Neural cell (in vitro differentiated cells): ENCODE results near the gene MAP3K13. TPM values are rescaled to one million over a fixed set of nuclear protein-coding genes. Genes with fewer than 3 reads are reported as not detected.
"Not testable (repeated sequence)": the region's sequence is repeated elsewhere in the genome, so short reads cannot be mapped to it uniquely, and the experiment has no call there.

ENCODE experiments used
- H2AFZ ChIP-seq: fragments of 200-600, 300-800 bp; sonication (generic), shearing (Covaris generic); 2 replicates; pipeline ENCODE4 v1.6.0; 2014; ENCODE audit warnings: low read depth, mild to moderate bottlenecking, antibody characterized with exemption, low read length, moderate library complexity
- H3F3A ChIP-seq: fragments of 200-600 bp; shearing (Covaris generic); 2 replicates; pipeline ENCODE4 v1.6.1; 2016; ENCODE audit warnings: mild to moderate bottlenecking, moderate library complexity, mixed read lengths, antibody characterized with exemption, low read length; ENCODE audit not compliant: insufficient read depth, poor library complexity, severe bottlenecking
- H3K27ac ChIP-seq: fragments of 200-600, 300-800 bp; sonication (generic), shearing (Covaris generic); 2 replicates; pipeline ENCODE4 v1.5.1; 2014; ENCODE audit warnings: mild to moderate bottlenecking, low read length, moderate library complexity
- H3K27me3 ChIP-seq: fragments of 300-800, 200-600 bp; sonication (generic), shearing (Covaris generic); 2 replicates; pipeline ENCODE4 v1.6.0; 2014; ENCODE audit warnings: mild to moderate bottlenecking, low read depth, low read length, moderate library complexity; ENCODE audit not compliant: insufficient read depth
- H3K36me3 ChIP-seq: fragments of 300-800, 200-600 bp; sonication (generic), shearing (Covaris generic); 2 replicates; pipeline ENCODE4 v1.5.1; 2014; ENCODE audit warnings: mild to moderate bottlenecking, antibody characterized with exemption, low read length, moderate library complexity; ENCODE audit not compliant: insufficient read depth
- H3K4me2 ChIP-seq: fragments of 300-800, 200-600 bp; sonication (generic), shearing (Covaris generic); 2 replicates; pipeline ENCODE4 v1.6.0; 2014; ENCODE audit warnings: mild to moderate bottlenecking, low read length
- H3K4me3 ChIP-seq: fragments of 300-800, 200-600 bp; sonication (generic), shearing (Covaris generic); 2 replicates; pipeline ENCODE4 v1.5.1; 2014; ENCODE audit warnings: mild to moderate bottlenecking, low read length, moderate library complexity
- H3K79me2 ChIP-seq: fragments of 200-600 bp; shearing (Covaris generic); replicated peaks from 2 replicates; pipeline ENCODE4 v1.6.0; 2014; ENCODE audit warnings: mild to moderate bottlenecking, low read length, moderate library complexity; ENCODE audit not compliant: insufficient read depth
- H3K9ac ChIP-seq: fragments of 300-800, 200-600 bp; sonication (generic), shearing (Covaris generic); 2 replicates; pipeline ENCODE4 v1.6.1; 2016; ENCODE audit warnings: mild to moderate bottlenecking, low read length, mixed read lengths
- H3K9me2 ChIP-seq: fragments of 200-600 bp; shearing (Covaris generic); 2 replicates; pipeline ENCODE4 v1.6.1; 2016; ENCODE audit warnings: mild to moderate bottlenecking, low read length, mixed read lengths; ENCODE audit not compliant: insufficient read depth
- H3K9me3 ChIP-seq: fragments of 200-600, 300-800 bp; sonication (generic), shearing (Covaris generic); 2 replicates; pipeline ENCODE4 v1.6.1; 2016; ENCODE audit warnings: mild to moderate bottlenecking, mixed run types, low read length, moderate library complexity, mixed read lengths
- H4K20me1 ChIP-seq: fragments of 200-600 bp; shearing (Covaris generic); 2 replicates; pipeline ENCODE4 v1.6.1; 2016; ENCODE audit warnings: mild to moderate bottlenecking, mixed run types; ENCODE audit not compliant: insufficient read depth
- EP300 ChIP-seq: fragments of 450-650 bp; conservative IDR thresholded peaks from 2 replicates; pipeline ENCODE4 v1.6.1; 2014; ENCODE audit warnings: antibody characterized with exemption, mild to moderate bottlenecking, moderate library complexity; ENCODE audit not compliant: poor library complexity, severe bottlenecking
- EZH2 ChIP-seq: fragments of 200-600, 300-800 bp; shearing (Covaris generic), sonication (generic); IDR thresholded peaks from 2 replicates; pipeline ENCODE4 v1.6.1; 2014; ENCODE audit warnings: antibody characterized with exemption, low read length, borderline replicate concordance, mild to moderate bottlenecking; ENCODE audit not compliant: insufficient read depth, poor library complexity, severe bottlenecking
- MXI1 ChIP-seq: fragments of 450-650 bp; conservative IDR thresholded peaks from 2 replicates; pipeline ENCODE4 v1.6.1; 2014; ENCODE audit warnings: antibody characterized with exemption, mild to moderate bottlenecking; ENCODE audit not compliant: poor library complexity, severe bottlenecking
- POLR2AphosphoS5 ChIP-seq: IDR thresholded peaks from 2 replicates; pipeline ENCODE4 v1.6.1; 2012
- RAD21 ChIP-seq: fragments of 450-650 bp; conservative IDR thresholded peaks from 2 replicates; pipeline ENCODE4 v1.6.1; 2014; ENCODE audit warnings: antibody characterized with exemption, mild to moderate bottlenecking, moderate library complexity
- SMC3 ChIP-seq: fragments of 450-650 bp; conservative IDR thresholded peaks from 2 replicates; pipeline ENCODE4 v1.6.1; 2014; ENCODE audit warnings: antibody characterized with exemption, mild to moderate bottlenecking, moderate library complexity; ENCODE audit not compliant: poor library complexity
- TAF1 ChIP-seq: IDR thresholded peaks from 2 replicates; pipeline ENCODE4 v1.6.1; 2012; ENCODE audit warnings: low read depth
- polyA plus RNA-seq: library from polyadenylated mRNA; depleted of rRNA; stranded (reverse); fragments of >200 nt; gene quantifications from 2 replicates; pipeline ENCODE4 v1.2.3, GENCODE V29; 2014
- TF ChIP-seq, protein P1 (sequence below): fragments of 450-650 bp; IDR thresholded peaks from 2 replicates; pipeline ENCODE4 v1.5.1; 2014; ENCODE audit warnings: antibody characterized with exemption, mild to moderate bottlenecking, moderate library complexity; ENCODE audit not compliant: poor library complexity, severe bottlenecking
- TF ChIP-seq, protein P2 (sequence below): IDR thresholded peaks from 2 replicates; pipeline ENCODE4 v1.6.1; 2012; ENCODE audit warnings: borderline replicate concordance

Gene MAP3K13
- polyA plus RNA-seq, 1 donor from 2014 or later, result 33.8 TPM

DNA sequence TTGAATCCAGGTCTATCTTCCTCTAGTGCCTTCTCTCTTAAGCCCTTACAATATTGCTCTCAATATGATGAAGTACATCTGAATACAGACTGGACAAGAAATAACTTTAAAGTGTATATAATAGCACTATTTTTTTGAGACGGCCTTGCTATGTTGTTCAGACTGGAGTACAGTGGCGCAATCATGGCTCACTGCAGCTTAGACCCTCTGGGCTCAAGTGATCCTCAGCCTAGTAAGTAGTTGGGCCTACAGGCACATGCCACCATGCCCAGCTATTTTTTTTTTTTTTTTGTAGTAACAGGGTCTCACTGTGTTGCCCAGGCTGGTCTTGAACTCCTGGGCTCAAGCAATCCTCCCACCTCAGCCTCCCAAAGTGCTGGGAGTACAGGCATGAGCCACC is 53.6 kb downstream of the MAP3K13 start:
- TF ChIP-seq, protein P1, sequence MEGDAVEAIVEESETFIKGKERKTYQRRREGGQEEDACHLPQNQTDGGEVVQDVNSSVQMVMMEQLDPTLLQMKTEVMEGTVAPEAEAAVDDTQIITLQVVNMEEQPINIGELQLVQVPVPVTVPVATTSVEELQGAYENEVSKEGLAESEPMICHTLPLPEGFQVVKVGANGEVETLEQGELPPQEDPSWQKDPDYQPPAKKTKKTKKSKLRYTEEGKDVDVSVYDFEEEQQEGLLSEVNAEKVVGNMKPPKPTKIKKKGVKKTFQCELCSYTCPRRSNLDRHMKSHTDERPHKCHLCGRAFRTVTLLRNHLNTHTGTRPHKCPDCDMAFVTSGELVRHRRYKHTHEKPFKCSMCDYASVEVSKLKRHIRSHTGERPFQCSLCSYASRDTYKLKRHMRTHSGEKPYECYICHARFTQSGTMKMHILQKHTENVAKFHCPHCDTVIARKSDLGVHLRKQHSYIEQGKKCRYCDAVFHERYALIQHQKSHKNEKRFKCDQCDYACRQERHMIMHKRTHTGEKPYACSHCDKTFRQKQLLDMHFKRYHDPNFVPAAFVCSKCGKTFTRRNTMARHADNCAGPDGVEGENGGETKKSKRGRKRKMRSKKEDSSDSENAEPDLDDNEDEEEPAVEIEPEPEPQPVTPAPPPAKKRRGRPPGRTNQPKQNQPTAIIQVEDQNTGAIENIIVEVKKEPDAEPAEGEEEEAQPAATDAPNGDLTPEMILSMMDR, result no peak
- TF ChIP-seq, protein P2, sequence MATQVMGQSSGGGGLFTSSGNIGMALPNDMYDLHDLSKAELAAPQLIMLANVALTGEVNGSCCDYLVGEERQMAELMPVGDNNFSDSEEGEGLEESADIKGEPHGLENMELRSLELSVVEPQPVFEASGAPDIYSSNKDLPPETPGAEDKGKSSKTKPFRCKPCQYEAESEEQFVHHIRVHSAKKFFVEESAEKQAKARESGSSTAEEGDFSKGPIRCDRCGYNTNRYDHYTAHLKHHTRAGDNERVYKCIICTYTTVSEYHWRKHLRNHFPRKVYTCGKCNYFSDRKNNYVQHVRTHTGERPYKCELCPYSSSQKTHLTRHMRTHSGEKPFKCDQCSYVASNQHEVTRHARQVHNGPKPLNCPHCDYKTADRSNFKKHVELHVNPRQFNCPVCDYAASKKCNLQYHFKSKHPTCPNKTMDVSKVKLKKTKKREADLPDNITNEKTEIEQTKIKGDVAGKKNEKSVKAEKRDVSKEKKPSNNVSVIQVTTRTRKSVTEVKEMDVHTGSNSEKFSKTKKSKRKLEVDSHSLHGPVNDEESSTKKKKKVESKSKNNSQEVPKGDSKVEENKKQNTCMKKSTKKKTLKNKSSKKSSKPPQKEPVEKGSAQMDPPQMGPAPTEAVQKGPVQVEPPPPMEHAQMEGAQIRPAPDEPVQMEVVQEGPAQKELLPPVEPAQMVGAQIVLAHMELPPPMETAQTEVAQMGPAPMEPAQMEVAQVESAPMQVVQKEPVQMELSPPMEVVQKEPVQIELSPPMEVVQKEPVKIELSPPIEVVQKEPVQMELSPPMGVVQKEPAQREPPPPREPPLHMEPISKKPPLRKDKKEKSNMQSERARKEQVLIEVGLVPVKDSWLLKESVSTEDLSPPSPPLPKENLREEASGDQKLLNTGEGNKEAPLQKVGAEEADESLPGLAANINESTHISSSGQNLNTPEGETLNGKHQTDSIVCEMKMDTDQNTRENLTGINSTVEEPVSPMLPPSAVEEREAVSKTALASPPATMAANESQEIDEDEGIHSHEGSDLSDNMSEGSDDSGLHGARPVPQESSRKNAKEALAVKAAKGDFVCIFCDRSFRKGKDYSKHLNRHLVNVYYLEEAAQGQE, result no peak
- TF ChIP-seq POLR2AphosphoS5 (no peak), MXI1 (no peak), RAD21 (no peak), EZH2 (no peak), EP300 (no peak)
- no peaks in the 10 kb centered on the region for H3K9me3 ChIP-seq
- no peak overlapping the region for H3K4me3 ChIP-seq
- H3K4me2 ChIP-seq, result no peak overlapping the region
- no peaks in the 10 kb centered on the region for H3K9me2 ChIP-seq
- no peaks in the 10 kb centered on the region for H3F3A ChIP-seq
- H3K27ac ChIP-seq, result no peak overlapping the region
- no peaks in the 10 kb centered on the region for H3K36me3 ChIP-seq
- no peaks in the 10 kb centered on the region for H3K79me2 ChIP-seq
- no peaks in the 10 kb centered on the region for H3K27me3 ChIP-seq
- H3K9ac ChIP-seq, result no peak overlapping the region
- no peaks in the 10 kb centered on the region for H4K20me1 ChIP-seq
- H2AFZ ChIP-seq, result no peak overlapping the region

DNA sequence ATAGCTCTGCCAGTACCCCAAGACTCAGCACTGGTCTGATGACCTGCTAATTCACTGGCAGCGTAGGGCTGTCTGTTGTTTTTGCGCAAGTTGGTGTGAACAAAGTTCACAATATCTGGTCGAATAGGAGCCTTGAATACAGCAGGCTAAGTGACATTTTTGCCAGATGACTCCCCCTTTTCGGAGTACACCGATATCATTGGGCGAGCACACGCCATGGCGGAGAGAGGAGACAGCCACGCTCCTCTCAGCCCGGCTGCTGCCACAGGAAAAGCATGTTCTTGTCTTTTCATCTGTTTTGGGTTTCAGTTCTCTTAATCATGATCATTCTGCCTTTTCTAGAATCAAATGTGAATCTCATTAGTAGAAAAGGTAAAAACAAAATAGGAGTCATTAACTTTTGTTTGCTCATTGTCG is 55.6 kb downstream of the MAP3K13 start:
- not testable (repeated sequence) for H3K9me3 ChIP-seq, H3K9ac ChIP-seq, H3K9me2 ChIP-seq, H3K79me2 ChIP-seq, H4K20me1 ChIP-seq, H3K4me2 ChIP-seq, H3K27me3 ChIP-seq, H2AFZ ChIP-seq, H3K27ac ChIP-seq, H3F3A ChIP-seq, H3K36me3 ChIP-seq, H3K4me3 ChIP-seq

DNA sequence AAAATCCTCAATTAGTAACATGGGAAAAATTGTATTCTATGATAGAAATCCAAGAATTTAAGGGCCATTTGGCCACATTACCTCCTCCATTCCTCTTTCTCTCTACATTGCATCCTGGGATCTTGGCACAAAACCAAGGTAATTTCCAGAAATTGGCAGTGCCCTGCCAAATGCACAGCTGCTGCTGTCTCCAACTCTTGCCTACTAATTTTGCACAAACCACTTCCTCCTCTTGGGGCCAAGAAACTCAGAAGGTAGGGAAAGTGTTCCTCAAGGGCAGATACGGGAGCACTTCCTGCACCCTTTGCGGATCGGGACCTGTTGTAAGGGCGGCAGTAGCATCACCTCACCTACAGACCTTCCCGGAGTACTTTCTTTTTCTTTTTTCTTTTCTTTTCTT is 57.8 kb downstream of the MAP3K13 start:
- no peak overlapping the region for H2AFZ ChIP-seq
- H3K4me2 ChIP-seq, result no peak overlapping the region
- no peak overlapping the region for H3K4me3 ChIP-seq
- H3K79me2 ChIP-seq, result no peaks in the 10 kb centered on the region
- no peaks in the 10 kb centered on the region for H3K27me3 ChIP-seq
- no peaks in the 10 kb centered on the region for H3K9me2 ChIP-seq
- no peaks in the 10 kb centered on the region for H3F3A ChIP-seq
- no peaks in the 10 kb centered on the region for H4K20me1 ChIP-seq
- H3K36me3 ChIP-seq, result no peaks in the 10 kb centered on the region
- TF ChIP-seq EZH2 (no peak), MXI1 (no peak), POLR2AphosphoS5 (no peak), TAF1 (no peak), SMC3 (no peak), EP300 (no peak), RAD21 (no peak)
- TF ChIP-seq, protein P2, result no peak
- TF ChIP-seq, protein P1, result no peak
- H3K27ac ChIP-seq, result no peak overlapping the region
- H3K9me3 ChIP-seq, result no peaks in the 10 kb centered on the region
- H3K9ac ChIP-seq, result no peak overlapping the region
